ENCODE data around the gene SDK2. TPM values are rescaled to one million over a fixed set of nuclear protein-coding genes. Genes with fewer than 3 reads are reported as not detected.

SDK2 gene
- total RNA-seq, 1 donor from 2014 or later, result 11.2 TPM

GRCh38 chr17:73569762-73570319, 74.4 kb downstream of the SDK2 start:
- Histone ChIP-seq H3K4me1 (ENCODE audit: insufficient read depth, low read length) (no peaks in the 10 kb centered on the region), H2AFZ (ENCODE audit: low read depth, low read length) (no peak overlapping the region), H3K27ac (ENCODE audit: low read depth, low read length) (no peak overlapping the region), H3K27me3 (ENCODE audit: insufficient read depth, low read length) (no peaks in the 10 kb centered on the region), H4K20me1 (ENCODE audit: insufficient read depth, low read length) (no peaks in the 10 kb centered on the region), H3K79me2 (ENCODE audit: insufficient read depth, low read length) (no peaks in the 10 kb centered on the region), H3K36me3 (ENCODE audit: insufficient read depth, low read length) (no peaks in the 10 kb centered on the region), H3K4me2 (ENCODE audit: low read length) (no peak overlapping the region), H3K4me3 (ENCODE audit: insufficient read depth, low read depth, low read length) (no peak overlapping the region), H3K9ac (ENCODE audit: low read length) (no peak overlapping the region), H3K9me3 (ENCODE audit: insufficient read depth, low read depth, low read length) (no peaks in the 10 kb centered on the region)
- Mint-ChIP-seq H3K27me3 (ENCODE audit: low read depth, unreplicated experiment) (peaks cover 20% of the 10 kb centered on the region), H3K27ac (ENCODE audit: unreplicated experiment) (no peak overlapping the region), H3K36me3 (ENCODE audit: low read depth, unreplicated experiment) (peaks cover 5% of the 10 kb centered on the region), H3K4me1 (ENCODE audit: low read depth, unreplicated experiment) (no peaks in the 10 kb centered on the region), H3K9me3 (ENCODE audit: unreplicated experiment) (peaks cover 4% of the 10 kb centered on the region), H3K4me3 (ENCODE audit: unreplicated experiment) (no peak overlapping the region)
- FAIRE-seq, result no peak
- no peak for DNase-seq (ENCODE audit: low read depth)
- TF ChIP-seq EZH2 (IDR thresholded peaks at IDR 0.05; ENCODE audit: insufficient read depth, low read length) (no peak), CTCF (IDR thresholded peaks at IDR 0.05; ENCODE audit: insufficient read depth, low read depth, low read length) (no peak)

- Mint-ChIP-seq H3K4me1 (ENCODE audit: low read depth, unreplicated experiment) (no peaks in the 10 kb centered on the region), H3K27me3 (ENCODE audit: low read depth, unreplicated experiment) (peaks cover 17% of the 10 kb centered on the region), H3K27ac (ENCODE audit: unreplicated experiment) (no peak overlapping the region), H3K4me3 (ENCODE audit: unreplicated experiment) (no peak overlapping the region), H3K36me3 (ENCODE audit: low read depth, unreplicated experiment) (peaks cover 4% of the 10 kb centered on the region), H3K9me3 (ENCODE audit: unreplicated experiment) (no peaks in the 10 kb centered on the region)
- H3K4me2 ChIP-seq (ENCODE audit: low read length), result no peak overlapping the region
- H2AFZ ChIP-seq (ENCODE audit: low read depth, low read length), result no peak overlapping the region
- H3K9ac ChIP-seq (ENCODE audit: low read length), result no peak overlapping the region
- no peak for DNase-seq (ENCODE audit: low read depth)
- H4K20me1 ChIP-seq (ENCODE audit: insufficient read depth, low read length), result no peaks in the 10 kb centered on the region
- H3K27ac ChIP-seq (ENCODE audit: low read depth, low read length), result no peak overlapping the region
- H3K9me3 ChIP-seq (ENCODE audit: insufficient read depth, low read depth, low read length), result no peaks in the 10 kb centered on the region
- no peak overlapping the region for H3K4me3 ChIP-seq (ENCODE audit: insufficient read depth, low read depth, low read length)
- no peaks in the 10 kb centered on the region for H3K4me1 ChIP-seq (ENCODE audit: insufficient read depth, low read length)
- H3K36me3 ChIP-seq (ENCODE audit: insufficient read depth, low read length), result no peaks in the 10 kb centered on the region
- no peaks in the 10 kb centered on the region for H3K27me3 ChIP-seq (ENCODE audit: insufficient read depth, low read length)
- H3K79me2 ChIP-seq (ENCODE audit: insufficient read depth, low read length), result no peaks in the 10 kb centered on the region
- no peak for FAIRE-seq
- no peak for TF ChIP-seq CTCF (IDR thresholded peaks at IDR 0.05; ENCODE audit: insufficient read depth, low read depth, low read length)
- no peak for TF ChIP-seq EZH2 (IDR thresholded peaks at IDR 0.05; ENCODE audit: insufficient read depth, low read length)
These were observed 75.3 kb downstream of the SDK2 start for GRCh38 chr17:73568934-73569333.

- H3K79me2 ChIP-seq (ENCODE audit: insufficient read depth, low read length), result no peaks in the 10 kb centered on the region
- H3K9me3 ChIP-seq (ENCODE audit: insufficient read depth, low read depth, low read length), result no peaks in the 10 kb centered on the region
- no peak overlapping the region for H3K4me3 ChIP-seq (ENCODE audit: insufficient read depth, low read depth, low read length)
- H3K4me1 ChIP-seq (ENCODE audit: insufficient read depth, low read length), result no peaks in the 10 kb centered on the region
- no peak overlapping the region for H3K4me3 Mint-ChIP-seq (ENCODE audit: unreplicated experiment)
- TF ChIP-seq CTCF (IDR thresholded peaks at IDR 0.05; ENCODE audit: insufficient read depth, low read depth, low read length) (no peak), EZH2 (IDR thresholded peaks at IDR 0.05; ENCODE audit: insufficient read depth, low read length) (no peak)
- H3K36me3 Mint-ChIP-seq (ENCODE audit: low read depth, unreplicated experiment), result peaks cover 2% of the 10 kb centered on the region
- no peak overlapping the region for H3K4me2 ChIP-seq (ENCODE audit: low read length)
- H3K27ac ChIP-seq (ENCODE audit: low read depth, low read length), result no peak overlapping the region
- H3K36me3 ChIP-seq (ENCODE audit: insufficient read depth, low read length), result no peaks in the 10 kb centered on the region
- H3K27me3 Mint-ChIP-seq (ENCODE audit: low read depth, unreplicated experiment), result peaks cover 5% of the 10 kb centered on the region
- H3K27ac Mint-ChIP-seq (ENCODE audit: unreplicated experiment), result no peak overlapping the region
- H4K20me1 ChIP-seq (ENCODE audit: insufficient read depth, low read length), result no peaks in the 10 kb centered on the region
- no peak for FAIRE-seq
- no peaks in the 10 kb centered on the region for H3K9me3 Mint-ChIP-seq (ENCODE audit: unreplicated experiment)
- H2AFZ ChIP-seq (ENCODE audit: low read depth, low read length), result no peak overlapping the region
- no peaks in the 10 kb centered on the region for H3K27me3 ChIP-seq (ENCODE audit: insufficient read depth, low read length)
- no peak overlapping the region for H3K9ac ChIP-seq (ENCODE audit: low read length)
- H3K4me1 Mint-ChIP-seq (ENCODE audit: low read depth, unreplicated experiment), result no peaks in the 10 kb centered on the region
- DNase-seq (ENCODE audit: low read depth), result no peak
These were observed 77.1 kb downstream of the SDK2 start for GRCh38 chr17:73566905-73567782.
